ENCODE results near the gene ZNF439.

DNA sequence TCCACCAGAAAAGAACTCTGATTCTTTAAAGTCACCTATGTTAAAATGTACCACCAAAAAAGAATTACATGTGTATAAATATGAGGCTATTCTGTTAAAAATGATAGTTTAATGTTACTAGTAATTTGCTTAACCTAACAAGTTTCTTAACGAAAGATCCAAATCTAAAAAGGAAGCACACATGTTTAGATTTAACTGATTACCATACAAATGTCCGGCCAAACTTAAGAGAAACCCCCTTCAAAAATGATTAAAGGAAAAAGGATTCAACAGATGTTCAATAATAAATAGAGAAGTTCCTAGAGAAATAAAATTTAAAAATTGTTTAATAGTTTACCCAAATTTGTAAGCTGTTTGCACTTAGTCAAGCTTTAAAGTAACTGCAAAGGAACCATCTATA, 34.1 kb downstream of the ZNF439 start:
- TF ChIP-seq CTCF (conservative IDR thresholded peaks at IDR 0.05 in 1 of 2, IDR thresholded peaks at IDR 0.05 in 1 of 2; ENCODE audit: low read depth in 1 of 2, low read length in 2 of 2): no peak
- no peak for TF ChIP-seq EZH2 (IDR thresholded peaks at IDR 0.05; ENCODE audit: low read length, missing control alignments)
